Gastrocnemius medialis (tissue), 4 donors: Measurements from ENCODE around the gene RAD51B.

Source experiments
- CTCF ChIP-seq, 5 experiments: fragments of 450-650 bp in 3 of 5; fragments of 200-600 bp in 2 of 5; sonication (generic) in 2 of 5; IDR thresholded peaks in 4 of 5; conservative IDR thresholded peaks in 1 of 5; 1 replicate in 4 of 5; 2 replicates in 1 of 5; pipeline ENCODE4 v1.5.1; 2016 to 2019; ENCODE audit warnings: antibody characterized with exemption in 5 of 5, mild to moderate bottlenecking in 3 of 5, moderate library complexity in 3 of 5
- POLR2A ChIP-seq, 2 donors: fragments of 450-650 bp; IDR thresholded peaks; one replicate each; pipeline ENCODE4 v1.6.1; 2017; ENCODE audit warnings: antibody characterized with exemption in 2 of 2, mild to moderate bottlenecking in 2 of 2, moderate library complexity in 2 of 2

GRCh38 chr14:68166731-68167382, 347.3 kb downstream of the RAD51B start:
- no peak for TF ChIP-seq CTCF (IDR thresholded peaks at IDR 0.05 in 4 of 5, conservative IDR thresholded peaks at IDR 0.05 in 1 of 5)
- TF ChIP-seq POLR2A (IDR thresholded peaks at IDR 0.05): no peak
